Posterior cingulate gyrus (tissue), 11 donors: ENCODE measurements around the gene PDF.
"Not testable (repeated sequence)": the region's sequence is repeated elsewhere in the genome, so short reads cannot be mapped to it uniquely, and the experiment has no call there.

ENCODE experiments used
- DNase-seq, 10 donors: peaks; one replicate each; pipeline versions ENCODE4 v3.0.0 to v3.0.0-alpha.2; 2020 to 2021; ENCODE audit warnings: mixed read lengths in 3 of 10
- intact Hi-C: fragments of 100-400 bp; cut with DNase I; formaldehyde crosslinking; loops from one replicate; pipeline ENCODE4 v1.15.1; 2023

The PDF gene

GRCh38 chr16:69330286-69331109 is at the start of gene PDF:
PDF (minus strand) TSS chr16:69330588; CDS start chr16:69330570, 18 bp downstream.
- intact Hi-C loops: loop anchor here (1.0 kb wide), 1 partner anchor 9 kb away; the partner anchor contains the start of genes COG8 and NIP7
- peak; percentile 86 to 99 (median 94) for DNase-seq

- intact Hi-C loops: no loop called here
- no peak for DNase-seq
These were observed 48.4 kb upstream of the PDF start for GRCh38 chr16:69378760-69379159.

- DNase-seq: no peak
- intact Hi-C loops: no loop called here
These were observed 47.6 kb upstream of the PDF start for GRCh38 chr16:69378036-69378435.

GRCh38 chr16:69376393-69377059 is 46.1 kb upstream of the PDF start:
- DNase-seq: no peak
- intact Hi-C loops: no loop called here

GRCh38 chr16:69373019-69373418 is 42.6 kb upstream of the PDF start:
- DNase-seq: no peak
- intact Hi-C loops: no loop called here

- intact Hi-C loops: no loop called here
- DNase-seq: no peak
These were observed 41.2 kb upstream of the PDF start for GRCh38 chr16:69371564-69371963.

- intact Hi-C loops: no loop called here
- no peak for DNase-seq
These were observed 38.5 kb upstream of the PDF start for GRCh38 chr16:69368866-69369265.

- no peak for DNase-seq
- intact Hi-C loops: no loop called here
These were observed 37.6 kb upstream of the PDF start for GRCh38 chr16:69367980-69368379.

GRCh38 chr16:69366431-69366830 is 36.0 kb upstream of the PDF start:
- intact Hi-C loops: no loop called here
- no peak for DNase-seq

GRCh38 chr16:69365901-69366300 is 35.5 kb upstream of the PDF start:
- no peak for DNase-seq
- intact Hi-C loops: no loop called here

- DNase-seq: no peak
- intact Hi-C loops: no loop called here
These were observed 33.7 kb upstream of the PDF start for GRCh38 chr16:69364088-69364487.

- intact Hi-C loops: no loop called here
- DNase-seq: no peak
These were observed 32.9 kb upstream of the PDF start for GRCh38 chr16:69363281-69363717.

GRCh38 chr16:69360070-69360469 is 29.7 kb upstream of the PDF start:
- intact Hi-C loops, DNase-seq: not testable (repeated sequence)

- intact Hi-C loops: no loop called here
- DNase-seq: no peak
These were observed 21.1 kb upstream of the PDF start, which contains the start of gene TMED6 for GRCh38 chr16:69351309-69352027. TMED6 (minus strand) TSS chr16:69351786; CDS start chr16:69351753, 33 bp downstream.

- intact Hi-C loops: no loop called here
- no peak for DNase-seq
These were observed 20.2 kb upstream of the PDF start for GRCh38 chr16:69350536-69351133.

GRCh38 chr16:69349536-69349935 is 19.1 kb upstream of the PDF start:
- no peak for DNase-seq

GRCh38 chr16:69348222-69348621 is 17.8 kb upstream of the PDF start:
- no peak for DNase-seq
- intact Hi-C loops: no loop called here

More at GRCh38 chr16:69349536-69349935, 19.1 kb upstream of the PDF start:
- intact Hi-C loops: no loop called here

GRCh38 chr16:69346683-69347082 is 16.3 kb upstream of the PDF start:
- DNase-seq: no peak
- intact Hi-C loops: no loop called here

GRCh38 chr16:69345923-69346322 is 15.5 kb upstream of the PDF start:
- intact Hi-C loops: no loop called here
- no peak for DNase-seq

GRCh38 chr16:69344171-69344570 is 13.8 kb upstream of the PDF start:
- intact Hi-C loops: no loop called here
- DNase-seq: no peak
